Osteocyte (in vitro differentiated cells): ENCODE results near the gene DTD1. TPM values are rescaled to one million over a fixed set of nuclear protein-coding genes. Genes with fewer than 3 reads are reported as not detected.

Experiments used
- DNase-seq: peaks from one replicate; pipeline ENCODE4 v3.0.0; 2021; ENCODE audit warnings: mixed read lengths; ENCODE audit not compliant: unreplicated experiment; ENCODE audit errors: extremely low spot score
- H3K27ac Mint-ChIP-seq: one replicate; pipeline ENCODE4 v1.8.0; 2021; ENCODE audit warnings: mild to moderate bottlenecking, mixed read lengths; ENCODE audit not compliant: unreplicated experiment
- H3K27me3 Mint-ChIP-seq: one replicate; pipeline ENCODE4 v1.8.0; 2021; ENCODE audit warnings: mixed read lengths; ENCODE audit not compliant: unreplicated experiment
- H3K36me3 Mint-ChIP-seq: one replicate; pipeline ENCODE4 v1.8.0; 2021; ENCODE audit warnings: mixed read lengths; ENCODE audit not compliant: unreplicated experiment
- H3K4me1 Mint-ChIP-seq: one replicate; pipeline ENCODE4 v1.8.0; 2021; ENCODE audit warnings: mixed read lengths; ENCODE audit not compliant: unreplicated experiment
- H3K4me3 Mint-ChIP-seq: one replicate; pipeline ENCODE4 v1.8.0; 2021; ENCODE audit warnings: mild to moderate bottlenecking, moderate library complexity, mixed read lengths; ENCODE audit not compliant: unreplicated experiment
- H3K9me3 Mint-ChIP-seq: one replicate; pipeline ENCODE4 v1.8.0; 2021; ENCODE audit warnings: mixed read lengths; ENCODE audit not compliant: unreplicated experiment
- CTCF ChIP-seq: fragments of 200-600 bp; sonication (generic); IDR thresholded peaks from 2 replicates; pipeline ENCODE4 v1.5.0; 2021; ENCODE audit warnings: antibody characterized with exemption, mild to moderate bottlenecking, moderate library complexity
- total RNA-seq: library from RNA; stranded (reverse); gene quantifications from 2 replicates; pipeline ENCODE4 v1.2.1, GENCODE V29; 2021

DTD1 gene
- total RNA-seq, 1 donor from 2014 or later, result 26.2 TPM

GRCh38 chr20:18705910-18706309 is 118.1 kb downstream of the DTD1 start:
- no peak for TF ChIP-seq CTCF
- DNase-seq, result no peak
- Mint-ChIP-seq H3K27me3 (no peaks in the 10 kb centered on the region), H3K27ac (peak overlapping the region; percentile 29), H3K4me1 (peaks cover 47% of the 10 kb centered on the region), H3K36me3 (no peaks in the 10 kb centered on the region), H3K9me3 (no peaks in the 10 kb centered on the region), H3K4me3 (no peak overlapping the region)

GRCh38 chr20:18712131-18712530 is 124.3 kb downstream of the DTD1 start:
- Mint-ChIP-seq H3K4me3 (no peak overlapping the region), H3K27ac (no peak overlapping the region), H3K9me3 (no peaks in the 10 kb centered on the region)

GRCh38 chr20:18712882-18713281 is 125.0 kb downstream of the DTD1 start:
- Mint-ChIP-seq H3K36me3 (no peaks in the 10 kb centered on the region), H3K4me1 (peaks cover 12% of the 10 kb centered on the region), H3K27ac (no peak overlapping the region), H3K27me3 (no peaks in the 10 kb centered on the region), H3K4me3 (no peak overlapping the region), H3K9me3 (no peaks in the 10 kb centered on the region)
- no peak for DNase-seq
- TF ChIP-seq CTCF, result peak; percentile 54

More at GRCh38 chr20:18712131-18712530, 124.3 kb downstream of the DTD1 start:
- no peaks in the 10 kb centered on the region for H3K27me3 Mint-ChIP-seq
- no peaks in the 10 kb centered on the region for H3K36me3 Mint-ChIP-seq
- peaks cover 12% of the 10 kb centered on the region for H3K4me1 Mint-ChIP-seq
- DNase-seq, result no peak
- no peak for TF ChIP-seq CTCF

GRCh38 chr20:18715564-18715963 is 127.7 kb downstream of the DTD1 start:
- TF ChIP-seq CTCF, result no peak
- H3K27me3 Mint-ChIP-seq, result no peaks in the 10 kb centered on the region
- H3K4me3 Mint-ChIP-seq, result no peak overlapping the region
- H3K4me1 Mint-ChIP-seq, result peaks cover 14% of the 10 kb centered on the region
- no peaks in the 10 kb centered on the region for H3K36me3 Mint-ChIP-seq
- H3K9me3 Mint-ChIP-seq, result no peaks in the 10 kb centered on the region
- H3K27ac Mint-ChIP-seq, result no peak overlapping the region
- no peak for DNase-seq

- H3K27me3 Mint-ChIP-seq, result no peaks in the 10 kb centered on the region
- H3K9me3 Mint-ChIP-seq, result no peaks in the 10 kb centered on the region
- H3K36me3 Mint-ChIP-seq, result no peaks in the 10 kb centered on the region
- no peak overlapping the region for H3K27ac Mint-ChIP-seq
- H3K4me1 Mint-ChIP-seq, result peaks cover 13% of the 10 kb centered on the region
- no peak for DNase-seq
- H3K4me3 Mint-ChIP-seq, result no peak overlapping the region
- TF ChIP-seq CTCF, result no peak
These were observed 129.2 kb downstream of the DTD1 start for GRCh38 chr20:18717062-18717461.
